H1 (cell line): Measurements from ENCODE around the gene CAPN15. TPM values are rescaled to one million over a fixed set of nuclear protein-coding genes. Genes with fewer than 3 reads are reported as not detected.

ENCODE experiments used
- BRCA1 ChIP-seq: IDR thresholded peaks from 2 replicates; pipeline ENCODE4 v1.6.1; 2012; ENCODE audit warnings: low read depth, low read length, improper control_type of control experiment
- EGR1 ChIP-seq: IDR thresholded peaks from 2 replicates; pipeline ENCODE4 v1.6.1; 2011; ENCODE audit warnings: low read depth, low read length, borderline replicate concordance
- FOSL1 ChIP-seq: IDR thresholded peaks from 2 replicates; pipeline ENCODE4 v1.6.1; 2011; ENCODE audit warnings: mild to moderate bottlenecking, low read depth, low read length, moderate library complexity; ENCODE audit not compliant: insufficient read depth
- GABPA ChIP-seq: IDR thresholded peaks from 2 replicates; pipeline ENCODE4 v1.6.1; 2011; ENCODE audit warnings: mild to moderate bottlenecking, low read length, moderate library complexity, borderline replicate concordance; ENCODE audit not compliant: insufficient read depth
- HDAC2 ChIP-seq, 2 experiments: fragments of 300-600 bp in 1 of 2; sonication (generic) in 1 of 2; IDR thresholded peaks; 2 replicates each; pipeline ENCODE4 v1.6.1; 2011 to 2012; ENCODE audit warnings: low read depth in 2 of 2, low read length in 2 of 2, mild to moderate bottlenecking in 2 of 2, moderate library complexity in 2 of 2, borderline replicate concordance in 1 of 2, inconsistent platforms in 1 of 2
- HDAC6 ChIP-seq: IDR thresholded peaks from one replicate; pipeline ENCODE4 v1.7.1; 2012; ENCODE audit warnings: low read depth, mild to moderate bottlenecking, inconsistent platforms, low read length, moderate library complexity
- POLR2A ChIP-seq, 2 experiments: IDR thresholded peaks; 1 replicate in 1 of 2; 2 replicates in 1 of 2; pipeline ENCODE4 v1.6.1; 2011; ENCODE audit warnings: low read depth in 2 of 2, low read length in 2 of 2, mild to moderate bottlenecking in 2 of 2; ENCODE audit errors: control extremely low read depth in 1 of 2
- RBBP5 ChIP-seq: IDR thresholded peaks from 2 replicates; pipeline ENCODE4 v1.7.1; 2012; ENCODE audit warnings: low read depth, mild to moderate bottlenecking, inconsistent platforms, low read length, moderate library complexity, borderline replicate concordance
- TBP ChIP-seq: IDR thresholded peaks from 2 replicates; pipeline ENCODE4 v1.6.1; 2011; ENCODE audit warnings: low read depth, low read length, improper control_type of control experiment
- polyA plus RNA-seq, 7 experiments: library from polyadenylated mRNA; depleted of rRNA in 3 of 7; stranded (reverse) in 5 of 7; unstranded in 2 of 7; fragments of >200 nt in 5 of 7; fragments of 200-250 nt in 2 of 7; gene quantifications; 1 replicate in 5 of 7; 2 replicates in 1 of 7; 4 replicates in 1 of 7; pipeline versions ENCODE4 v1.2.1 to v1.2.3, GENCODE V29; 2011 to 2013; ENCODE audit warnings: missing spikeins in 2 of 7, mixed read lengths in 2 of 7
- total RNA-seq: library from RNA; stranded (reverse); fragmentation: NEBNext Ultra II Directional; extraction: Animal tissue kit (Norgen Biotek cat#: 25700); gene quantifications from 2 replicates; pipeline ENCODE4 v1.2.1, GENCODE V29; 2021

CAPN15 gene
- total and polyA plus RNA-seq, 2 of the 8 experiments (the other 6 are each of a cell fraction or from before 2014, with no cell fraction given): 38.9 to 76.9 TPM

DNA sequence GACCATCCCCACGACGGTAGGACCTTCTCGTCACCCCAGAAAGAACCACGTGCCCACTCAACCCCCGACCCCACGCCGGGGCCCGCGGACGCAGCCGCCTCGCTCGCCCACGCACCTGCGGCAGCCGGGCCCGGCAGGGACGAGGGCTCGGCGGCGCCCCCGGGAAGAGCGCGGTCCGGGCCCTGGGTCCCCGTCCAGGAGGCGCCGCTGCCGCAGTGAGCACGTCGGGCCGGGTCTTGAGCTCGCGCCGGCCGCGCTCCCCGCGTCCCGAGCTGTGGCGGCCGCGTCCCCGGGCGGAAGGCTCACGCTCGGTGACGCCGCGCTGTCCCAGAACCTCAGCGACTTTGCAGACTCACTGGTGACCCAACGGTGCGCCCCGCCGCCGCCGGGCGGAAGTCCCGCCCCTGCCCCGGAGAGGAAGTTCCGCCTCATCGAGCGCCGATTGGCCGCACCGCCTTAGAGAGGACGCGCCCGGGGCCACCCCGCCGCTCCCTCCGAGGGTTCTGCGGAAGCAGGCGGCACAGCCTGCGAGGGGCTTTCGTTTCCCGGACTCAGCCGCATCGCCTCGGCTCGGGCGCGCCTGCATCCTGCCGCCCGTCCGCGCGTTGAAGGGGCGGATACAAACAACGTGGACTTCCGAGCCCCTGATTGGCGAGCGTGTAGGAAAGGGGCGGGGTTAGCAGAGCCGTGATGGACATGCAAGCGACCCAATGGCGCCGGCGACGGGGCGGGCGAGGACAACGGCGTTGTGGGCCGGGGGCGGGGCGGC, 61.6 kb downstream of the CAPN15 start (continued):
- no peak for TF ChIP-seq RBBP5
- peak; percentile 94 for TF ChIP-seq GABPA
- TF ChIP-seq HDAC6: no peak
- peak in 1 of 2 experiments; percentile 55; a peak in 2 of 3 replicates for TF ChIP-seq POLR2A (IDR thresholded peaks at IDR 0.05; ENCODE audit: control extremely low read depth in 1 of 2, low read depth in 2 of 2, low read length in 2 of 2)
- no peak for TF ChIP-seq BRCA1
- peak; percentile 60; the same call in 1 of the 2 replicates for TF ChIP-seq TBP
- no peak for TF ChIP-seq HDAC2 (IDR thresholded peaks at IDR 0.05; ENCODE audit: borderline replicate concordance in 1 of 2, low read depth in 2 of 2, low read length in 2 of 2)
- peak; percentile 75; the same call in 1 of the 2 replicates for TF ChIP-seq EGR1
- TF ChIP-seq FOSL1: no peak
